WERI-Rb-1 (cell line): ENCODE data around the gene RPL15.

Source experiments
- DNase-seq: peaks from one replicate; pipeline ENCODE4 v3.0.0-alpha.2; 2020
- H3K27ac ChIP-seq: fragments of 250-450 bp; sonication (Bioruptor Pico); 2 replicates; pipeline ENCODE4 v1.5.1; 2020; ENCODE audit warnings: mild to moderate bottlenecking, moderate library complexity
- H3K27me3 ChIP-seq: fragments of 250-450 bp; sonication (Bioruptor Pico); 2 replicates; pipeline ENCODE4 v1.5.1; 2021; ENCODE audit warnings: mild to moderate bottlenecking, low read depth, moderate library complexity; ENCODE audit not compliant: insufficient read depth, severe bottlenecking
- H3K36me3 ChIP-seq: fragments of 250-450 bp; sonication (Bioruptor Pico); 2 replicates; pipeline ENCODE4 v1.5.1; 2020; ENCODE audit warnings: mild to moderate bottlenecking, moderate library complexity
- H3K4me3 ChIP-seq: 2 replicates; pipeline ENCODE4 v1.5.1; 2011; ENCODE audit warnings: low read depth, mild to moderate bottlenecking, control low read depth, low read length
- H3K9me3 ChIP-seq: fragments of 250-450 bp; sonication (Bioruptor Pico); 2 replicates; pipeline ENCODE4 v1.5.1; 2021; ENCODE audit warnings: mild to moderate bottlenecking, moderate library complexity; ENCODE audit not compliant: severe bottlenecking
- CTCF ChIP-seq: IDR thresholded peaks from 2 replicates; pipeline ENCODE4 v1.5.1; 2011; ENCODE audit warnings: low read depth, mild to moderate bottlenecking, control low read depth, inconsistent platforms, low read length

Gene RPL15

GRCh38 chr3:23928524-23928923 is 11.6 kb downstream of the RPL15 start:
- no peak overlapping the region for H3K27ac ChIP-seq
- H3K4me3 ChIP-seq: no peak overlapping the region
- DNase-seq: no peak
- no peak for TF ChIP-seq CTCF
- H3K36me3 ChIP-seq: no peaks in the 10 kb centered on the region
- no peaks in the 10 kb centered on the region for H3K27me3 ChIP-seq
- H3K9me3 ChIP-seq: no peaks in the 10 kb centered on the region

GRCh38 chr3:23931597-23931996 is 14.7 kb downstream of the RPL15 start:
- Histone ChIP-seq H3K36me3 (no peaks in the 10 kb centered on the region), H3K27ac (no peak overlapping the region), H3K27me3 (no peaks in the 10 kb centered on the region), H3K9me3 (no peaks in the 10 kb centered on the region), H3K4me3 (no peak overlapping the region)
- no peak for TF ChIP-seq CTCF
- no peak for DNase-seq

- Histone ChIP-seq H3K4me3 (no peak overlapping the region), H3K36me3 (no peaks in the 10 kb centered on the region), H3K27ac (no peak overlapping the region), H3K9me3 (no peaks in the 10 kb centered on the region), H3K27me3 (no peaks in the 10 kb centered on the region)
- DNase-seq: no peak
- TF ChIP-seq CTCF: no peak
Measured at GRCh38 chr3:23932571-23932970, 15.6 kb downstream of the RPL15 start.

GRCh38 chr3:23934253-23934652 is 17.3 kb downstream of the RPL15 start:
- no peak for DNase-seq
- Histone ChIP-seq H3K27me3 (no peaks in the 10 kb centered on the region), H3K4me3 (no peak overlapping the region), H3K36me3 (no peaks in the 10 kb centered on the region), H3K9me3 (no peaks in the 10 kb centered on the region), H3K27ac (no peak overlapping the region)
- no peak for TF ChIP-seq CTCF

- Histone ChIP-seq H3K9me3 (no peaks in the 10 kb centered on the region), H3K27me3 (no peaks in the 10 kb centered on the region), H3K36me3 (no peaks in the 10 kb centered on the region), H3K4me3 (no peak overlapping the region), H3K27ac (no peak overlapping the region)
- no peak for DNase-seq
- no peak for TF ChIP-seq CTCF
Measured at GRCh38 chr3:23937296-23937695, 20.4 kb downstream of the RPL15 start.

GRCh38 chr3:23938688-23939087 is 21.8 kb downstream of the RPL15 start:
- DNase-seq: no peak
- Histone ChIP-seq H3K36me3 (no peaks in the 10 kb centered on the region), H3K9me3 (no peaks in the 10 kb centered on the region), H3K27me3 (no peaks in the 10 kb centered on the region), H3K27ac (no peak overlapping the region), H3K4me3 (no peak overlapping the region)
- no peak for TF ChIP-seq CTCF
